Testis (tissue), 2 donors: Measurements from ENCODE around the gene ARF1.

Experiments
- POLR2A ChIP-seq: fragments of 450-650 bp; IDR thresholded peaks from one replicate; pipeline ENCODE4 v1.6.1; 2017; ENCODE audit warnings: antibody characterized with exemption, mild to moderate bottlenecking, moderate library complexity
- TF ChIP-seq, protein P1 (sequence below), 3 experiments: fragments of 450-650 bp in 2 of 3; fragments of 200-600 bp in 1 of 3; sonication (generic) in 1 of 3; IDR thresholded peaks; one replicate each; pipeline ENCODE4 v1.5.1; 2016 to 2019; ENCODE audit warnings: antibody characterized with exemption in 3 of 3, mild to moderate bottlenecking in 2 of 3, moderate library complexity in 1 of 3

DNA sequence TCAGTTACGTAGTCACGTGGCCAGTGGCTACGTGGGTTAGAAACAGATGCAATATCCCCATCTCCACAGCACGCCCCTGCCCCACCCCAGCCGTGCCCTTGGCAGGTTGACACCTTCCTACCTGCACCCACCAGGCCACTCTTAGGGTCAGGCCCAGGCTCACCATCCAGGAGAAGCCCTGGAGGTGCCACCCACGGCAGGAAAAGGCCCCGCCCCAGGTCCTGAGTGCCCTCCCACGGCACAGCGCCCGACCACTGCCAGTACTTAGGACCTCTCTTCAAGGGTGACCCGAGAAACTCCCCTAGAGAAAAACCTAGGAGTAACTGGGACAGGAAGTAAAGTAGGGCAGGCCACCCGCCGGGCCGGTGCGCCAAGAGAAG is 19.1 kb downstream of the ARF1 start:
- TF ChIP-seq, protein P1, sequence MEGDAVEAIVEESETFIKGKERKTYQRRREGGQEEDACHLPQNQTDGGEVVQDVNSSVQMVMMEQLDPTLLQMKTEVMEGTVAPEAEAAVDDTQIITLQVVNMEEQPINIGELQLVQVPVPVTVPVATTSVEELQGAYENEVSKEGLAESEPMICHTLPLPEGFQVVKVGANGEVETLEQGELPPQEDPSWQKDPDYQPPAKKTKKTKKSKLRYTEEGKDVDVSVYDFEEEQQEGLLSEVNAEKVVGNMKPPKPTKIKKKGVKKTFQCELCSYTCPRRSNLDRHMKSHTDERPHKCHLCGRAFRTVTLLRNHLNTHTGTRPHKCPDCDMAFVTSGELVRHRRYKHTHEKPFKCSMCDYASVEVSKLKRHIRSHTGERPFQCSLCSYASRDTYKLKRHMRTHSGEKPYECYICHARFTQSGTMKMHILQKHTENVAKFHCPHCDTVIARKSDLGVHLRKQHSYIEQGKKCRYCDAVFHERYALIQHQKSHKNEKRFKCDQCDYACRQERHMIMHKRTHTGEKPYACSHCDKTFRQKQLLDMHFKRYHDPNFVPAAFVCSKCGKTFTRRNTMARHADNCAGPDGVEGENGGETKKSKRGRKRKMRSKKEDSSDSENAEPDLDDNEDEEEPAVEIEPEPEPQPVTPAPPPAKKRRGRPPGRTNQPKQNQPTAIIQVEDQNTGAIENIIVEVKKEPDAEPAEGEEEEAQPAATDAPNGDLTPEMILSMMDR (IDR thresholded peaks at IDR 0.05), result no peak
- TF ChIP-seq POLR2A, result no peak
